ENCODE data around the gene SH2D2A. TPM values are rescaled to one million over a fixed set of nuclear protein-coding genes. Genes with fewer than 3 reads are reported as not detected.

SH2D2A gene
- total RNA-seq, 1 donor from 2014 or later = 96.1 TPM

DNA sequence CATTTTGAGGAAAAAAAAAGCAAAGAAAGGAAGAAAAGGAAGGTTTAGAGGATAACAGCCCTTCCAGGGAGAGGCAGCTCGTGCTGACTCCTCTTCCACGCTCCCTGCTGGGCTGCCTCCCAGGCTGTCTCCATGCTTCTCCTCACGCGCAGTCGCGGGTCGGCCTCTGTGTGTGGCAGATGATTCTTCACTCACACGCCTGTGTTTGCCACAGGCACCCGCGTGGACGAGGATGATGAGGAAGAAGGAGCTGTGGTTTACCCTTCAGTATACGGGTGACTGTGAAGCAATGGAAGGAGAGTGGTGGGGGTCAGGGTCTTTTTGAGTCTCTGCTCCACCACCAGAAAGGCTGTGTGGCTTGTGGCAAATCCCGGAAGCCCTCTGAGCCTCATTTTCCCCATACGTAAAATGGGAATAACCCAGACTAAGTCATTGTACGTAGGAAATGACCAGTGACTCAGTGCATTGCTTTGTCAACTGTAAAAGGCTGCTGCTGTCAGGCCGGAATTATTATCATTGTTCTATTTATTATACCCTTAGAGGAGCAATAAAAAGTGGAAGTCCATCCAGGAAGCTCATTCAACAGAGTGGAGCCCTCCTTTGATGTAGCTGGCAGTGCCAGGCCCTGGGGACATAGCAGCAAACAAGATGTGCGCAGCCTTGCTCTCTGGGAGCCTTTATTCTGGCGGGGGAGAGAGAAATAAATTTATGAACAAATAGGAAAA lies 11.9 kb upstream of the SH2D2A start:
- intact Hi-C loops (cut with micrococcal nuclease) = no loop called here

DNA sequence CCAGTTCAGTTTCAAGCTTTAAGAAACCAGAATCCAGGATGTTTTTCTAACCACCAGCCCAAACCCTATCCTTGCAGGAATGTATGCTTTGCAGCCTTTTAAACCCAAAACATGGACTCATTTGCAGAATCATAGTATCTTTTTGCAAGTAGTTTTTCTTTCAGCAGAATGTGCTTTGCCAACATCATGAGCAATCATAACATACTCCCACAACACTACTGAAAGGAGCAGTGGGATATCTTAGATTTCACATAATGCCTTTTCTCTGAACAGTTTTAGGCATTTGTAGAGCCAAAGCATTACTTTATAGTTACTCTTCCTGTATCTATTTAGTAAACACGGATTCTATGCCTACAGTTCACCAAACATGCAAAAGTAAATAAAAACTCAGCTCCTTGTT lies 10.0 kb upstream of the SH2D2A start:
- intact Hi-C loops (cut with micrococcal nuclease) = no loop called here

DNA sequence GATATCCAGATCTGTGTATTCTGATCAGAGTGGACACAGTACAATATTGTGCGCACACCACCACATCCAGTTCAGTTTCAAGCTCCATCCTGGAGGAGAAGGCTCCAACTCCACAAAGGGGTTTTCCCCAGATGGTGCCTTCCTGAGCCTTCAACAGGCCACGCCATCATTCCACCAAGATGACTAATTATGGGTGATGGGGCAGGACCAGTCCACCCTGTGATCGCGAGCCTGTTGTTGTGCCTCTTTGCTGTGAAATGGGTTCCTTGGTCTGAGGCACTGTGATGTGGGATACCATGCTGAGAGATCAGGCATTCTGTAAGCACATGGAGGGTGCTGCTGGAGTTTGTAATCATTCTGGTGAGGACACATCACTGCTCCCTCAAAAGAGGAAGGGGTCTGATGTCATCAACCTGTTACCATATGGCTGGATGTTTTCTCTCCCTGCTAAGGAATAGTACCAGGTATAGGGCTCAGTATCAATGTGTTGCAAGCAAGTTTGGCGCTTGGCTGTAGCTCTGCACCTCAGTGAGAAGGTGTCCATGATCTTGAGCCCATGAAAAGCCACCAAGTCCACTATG lies 6.7 kb upstream of the SH2D2A start:
- intact Hi-C loops (cut with micrococcal nuclease) = no loop called here

DNA sequence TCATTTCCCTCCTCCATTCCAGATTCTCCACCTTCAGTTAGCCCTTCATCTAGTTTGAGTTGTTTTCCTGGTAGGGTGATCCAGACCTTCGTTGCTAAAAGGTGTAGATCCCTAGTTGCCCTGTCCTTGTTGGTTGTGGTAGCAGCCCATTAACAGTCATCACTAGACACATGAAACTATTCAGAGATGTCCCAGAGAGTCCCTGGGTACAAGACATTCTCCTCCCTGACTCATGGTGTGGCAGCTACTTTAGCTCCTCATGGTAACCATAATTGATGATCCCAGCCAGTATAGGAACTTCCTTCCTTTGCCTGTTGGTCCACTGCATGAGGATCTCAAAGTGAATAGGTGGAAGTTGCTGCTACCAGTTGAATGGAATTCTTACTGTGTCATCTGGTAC lies 6.0 kb upstream of the SH2D2A start:
- intact Hi-C loops (cut with micrococcal nuclease) = no loop called here

DNA sequence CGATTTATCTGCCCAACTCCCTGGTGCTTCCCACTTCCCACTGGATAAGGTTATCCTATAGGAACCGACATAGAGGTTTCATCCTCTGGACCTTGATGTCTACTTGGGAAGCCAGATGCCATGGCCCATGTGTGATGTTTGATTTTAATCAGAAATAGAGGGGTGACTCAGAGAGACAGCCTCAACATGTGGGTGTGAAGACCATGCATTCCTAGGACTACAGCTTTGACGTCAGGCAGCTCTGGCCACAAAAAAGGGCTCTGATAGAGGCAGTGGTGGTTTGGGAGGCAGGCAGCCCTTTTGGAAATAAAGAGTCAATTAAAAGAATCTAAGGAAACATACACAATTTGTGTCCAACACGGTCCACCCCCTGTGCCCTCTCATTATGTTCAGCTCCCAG lies 5.2 kb upstream of the SH2D2A start:
- intact Hi-C loops (cut with micrococcal nuclease) = no loop called here

DNA sequence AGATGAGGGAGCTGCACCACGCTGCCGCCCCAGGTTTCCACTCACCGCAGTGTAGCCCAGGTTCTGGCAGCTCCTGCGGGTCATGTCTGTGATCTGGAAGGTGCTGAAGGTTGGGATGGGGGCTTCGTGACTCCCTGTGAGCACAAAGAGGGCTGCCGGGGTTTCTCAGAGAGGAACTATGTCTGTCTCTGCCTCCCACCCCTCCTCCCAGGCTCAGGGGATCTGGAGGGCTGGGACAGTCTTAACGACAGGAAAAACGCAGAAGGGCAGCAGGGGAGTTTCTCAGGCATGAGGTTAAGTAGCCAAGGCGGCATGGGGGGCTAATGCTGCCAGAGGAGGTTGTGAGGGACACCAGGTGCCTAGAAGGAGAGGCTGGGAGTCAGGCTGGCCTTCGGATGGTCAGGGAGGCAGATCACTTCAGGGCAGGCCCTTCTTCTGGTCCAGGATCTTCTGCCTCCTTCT lies 656 bp downstream of the SH2D2A start:
- intact Hi-C loops (cut with micrococcal nuclease) = loop anchor here (1.0 to 2.0 kb wide), 7 partner anchors 15 to 322 kb away; partner anchors contain the start of genes ETV3, HDGF, ISG20L2 and METTL25B

DNA sequence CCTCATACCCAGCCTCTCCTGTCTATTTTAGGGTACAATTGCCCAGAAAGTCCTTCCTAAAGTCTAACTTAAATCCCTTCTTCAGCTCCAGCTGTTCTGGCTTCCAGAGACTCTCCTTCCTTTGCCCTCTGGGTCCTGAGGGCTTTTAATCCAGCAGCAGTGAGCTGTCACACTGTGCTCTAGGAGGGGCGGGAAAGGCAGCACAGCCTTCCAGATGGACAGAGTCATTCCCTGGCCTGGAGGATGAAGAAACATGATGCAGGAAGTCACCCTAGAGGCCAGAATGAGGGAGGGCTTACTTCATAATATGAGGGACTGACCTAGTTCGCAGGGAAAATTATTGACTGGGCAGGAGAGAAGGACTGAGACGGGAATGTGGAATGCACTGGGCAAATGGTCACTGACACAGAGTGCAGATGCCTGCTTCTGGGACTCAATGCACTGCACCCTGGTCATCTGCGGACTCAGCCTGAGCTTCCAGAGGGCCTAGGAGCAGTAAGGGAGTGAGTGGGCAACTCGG lies 1.3 kb downstream of the SH2D2A start:
- intact Hi-C loops (cut with micrococcal nuclease) = no loop called here

DNA sequence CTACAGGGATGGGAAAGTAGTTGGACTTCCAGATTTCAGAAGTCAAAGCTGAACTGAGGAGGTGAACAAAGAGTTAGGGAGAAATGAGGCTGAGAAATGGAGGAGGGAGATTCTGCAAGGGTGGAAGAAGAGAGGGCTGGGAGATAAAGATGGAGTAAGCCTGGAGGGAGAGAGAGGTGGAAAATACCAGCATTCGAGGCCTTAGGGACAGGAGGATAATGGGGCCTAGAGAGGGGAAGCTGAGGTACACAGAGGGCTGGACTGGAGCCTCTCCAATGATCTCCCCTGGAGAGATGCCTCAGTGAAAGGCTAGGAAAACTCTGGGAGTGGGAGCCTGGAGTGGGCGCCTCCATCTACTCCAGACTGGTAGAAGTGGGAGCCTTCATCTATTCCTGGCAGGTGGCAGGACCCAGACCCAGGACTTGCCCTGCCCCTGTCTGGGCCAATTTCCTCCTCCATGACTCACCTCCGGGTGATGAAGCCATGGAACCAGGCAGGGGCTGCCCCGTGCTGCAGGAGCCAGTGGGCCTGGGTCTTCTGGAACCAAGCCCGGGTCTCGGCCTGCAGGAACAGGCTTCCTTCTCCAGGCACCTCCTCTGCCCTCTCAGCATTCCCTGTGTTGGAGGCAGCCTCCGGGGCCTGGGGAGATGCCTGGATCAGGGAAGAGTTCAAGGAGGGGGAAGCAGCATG lies 1.9 kb downstream of the SH2D2A start:
- intact Hi-C loops (cut with micrococcal nuclease) = no loop called here

DNA sequence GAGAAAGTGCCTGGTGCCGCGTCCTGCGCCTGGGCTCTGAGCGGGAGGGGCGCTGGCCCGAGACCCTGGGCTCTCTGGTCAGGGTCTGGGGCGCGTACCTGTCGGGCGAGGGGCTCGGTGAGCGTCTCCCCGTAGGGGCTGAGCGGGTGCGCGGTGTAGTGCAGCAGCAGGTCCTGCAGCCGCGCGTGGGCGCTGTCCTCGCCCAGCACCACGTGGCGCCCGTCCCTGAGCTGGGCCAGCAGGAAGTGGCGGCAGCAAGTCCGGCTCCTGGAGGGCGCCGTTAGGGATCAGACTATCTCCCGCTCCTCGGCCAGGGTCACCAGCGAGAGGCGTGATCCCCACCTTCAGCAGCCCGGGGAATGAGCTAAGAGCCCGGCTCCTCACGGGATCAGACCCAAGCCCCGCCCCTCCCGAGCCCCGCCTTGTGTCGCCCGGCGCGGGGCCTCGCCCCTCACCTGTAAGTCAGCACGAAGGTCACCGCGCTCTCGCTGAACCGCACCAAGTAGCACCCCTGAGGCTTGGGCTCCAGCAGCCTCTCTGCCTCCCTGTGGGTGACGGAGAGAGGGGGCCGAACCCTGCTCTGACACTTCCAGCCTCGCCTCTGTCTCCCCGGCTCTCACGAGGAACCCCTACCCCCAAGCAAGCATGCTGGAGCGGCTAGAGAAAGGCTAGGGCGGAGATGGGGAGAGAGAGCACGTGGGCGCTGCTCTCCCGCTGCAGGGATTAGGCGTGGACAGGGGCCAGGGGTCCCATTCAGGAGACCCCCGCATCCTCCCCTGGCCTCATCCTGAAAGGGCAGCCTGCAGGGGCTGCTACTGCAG lies 2.7 kb downstream of the SH2D2A start:
- intact Hi-C loops (cut with micrococcal nuclease) = no loop called here

DNA sequence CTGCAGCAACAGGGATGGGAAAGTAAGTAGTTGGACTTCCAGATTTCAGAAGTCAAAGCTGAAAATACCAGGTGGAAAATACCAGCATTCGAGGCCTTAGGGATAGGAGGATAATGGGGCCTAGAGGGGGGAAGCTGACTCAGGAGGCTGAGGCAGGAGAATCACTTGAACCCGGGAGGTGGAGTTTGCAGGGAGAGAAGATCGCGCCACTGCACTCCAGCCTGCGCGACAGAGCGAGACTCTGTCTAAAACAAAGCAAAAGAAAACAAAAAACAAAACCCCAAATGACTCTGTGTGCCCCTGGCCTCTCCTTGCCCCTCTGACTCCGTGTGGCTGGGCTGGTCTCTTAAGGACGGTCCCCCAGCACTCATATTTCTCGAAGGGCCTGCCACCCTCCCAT lies 3.4 kb downstream of the SH2D2A start:
- intact Hi-C loops (cut with micrococcal nuclease) = no loop called here

DNA sequence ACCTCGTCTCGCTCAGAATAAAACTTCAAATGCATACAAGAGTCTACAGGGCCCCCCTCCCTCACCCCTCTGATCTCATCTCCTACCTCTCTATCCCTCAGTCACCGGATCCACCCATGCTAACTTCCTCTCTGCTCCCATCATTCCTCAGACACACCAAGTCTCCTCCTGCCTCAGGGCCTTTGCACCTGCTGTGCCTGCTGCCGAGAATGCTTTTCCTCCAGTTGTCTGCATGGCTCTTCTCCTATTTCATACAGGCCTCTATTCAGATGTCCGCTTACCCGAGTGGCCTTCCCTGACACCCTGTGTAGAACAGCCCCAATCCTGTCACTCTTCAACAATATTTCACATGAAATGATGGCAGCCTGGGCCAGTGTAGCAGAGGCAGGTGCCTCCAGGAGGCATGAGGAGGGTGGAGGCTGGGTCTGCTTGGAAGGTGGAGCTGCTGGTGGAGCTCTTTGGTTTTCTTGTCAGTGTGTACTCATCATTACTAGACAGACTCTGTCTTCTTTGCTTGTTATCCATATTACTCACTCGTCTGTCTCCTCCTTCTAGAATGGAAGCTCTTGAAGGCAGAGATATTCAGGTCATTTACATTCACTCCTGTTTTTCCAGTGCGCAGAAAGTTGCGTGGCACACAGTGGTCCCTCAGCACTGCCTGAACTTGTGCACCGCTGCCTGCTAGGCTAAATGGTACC lies 4.2 kb downstream of the SH2D2A start:
- intact Hi-C loops (cut with micrococcal nuclease) = no loop called here

DNA sequence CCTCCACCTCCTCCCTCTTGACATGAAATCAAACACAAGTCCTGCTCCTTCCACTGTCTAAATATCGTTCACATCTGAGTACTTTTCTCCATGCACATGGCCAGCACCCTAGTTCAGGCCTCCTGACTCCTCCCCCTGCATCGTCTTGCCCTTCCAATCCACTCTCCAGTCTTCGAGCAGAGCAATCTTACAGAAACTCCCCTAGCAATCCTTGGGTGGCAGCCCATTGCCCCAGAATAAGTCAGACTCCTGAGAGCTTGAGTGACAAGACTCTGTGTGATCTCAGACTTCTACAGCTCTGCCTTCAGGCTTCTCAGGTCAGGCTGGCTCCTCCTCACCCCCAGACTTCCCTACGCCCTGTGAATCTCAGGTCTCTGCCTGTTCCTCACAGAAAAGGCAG lies 5.5 kb downstream of the SH2D2A start:
- intact Hi-C loops (cut with micrococcal nuclease) = no loop called here

DNA sequence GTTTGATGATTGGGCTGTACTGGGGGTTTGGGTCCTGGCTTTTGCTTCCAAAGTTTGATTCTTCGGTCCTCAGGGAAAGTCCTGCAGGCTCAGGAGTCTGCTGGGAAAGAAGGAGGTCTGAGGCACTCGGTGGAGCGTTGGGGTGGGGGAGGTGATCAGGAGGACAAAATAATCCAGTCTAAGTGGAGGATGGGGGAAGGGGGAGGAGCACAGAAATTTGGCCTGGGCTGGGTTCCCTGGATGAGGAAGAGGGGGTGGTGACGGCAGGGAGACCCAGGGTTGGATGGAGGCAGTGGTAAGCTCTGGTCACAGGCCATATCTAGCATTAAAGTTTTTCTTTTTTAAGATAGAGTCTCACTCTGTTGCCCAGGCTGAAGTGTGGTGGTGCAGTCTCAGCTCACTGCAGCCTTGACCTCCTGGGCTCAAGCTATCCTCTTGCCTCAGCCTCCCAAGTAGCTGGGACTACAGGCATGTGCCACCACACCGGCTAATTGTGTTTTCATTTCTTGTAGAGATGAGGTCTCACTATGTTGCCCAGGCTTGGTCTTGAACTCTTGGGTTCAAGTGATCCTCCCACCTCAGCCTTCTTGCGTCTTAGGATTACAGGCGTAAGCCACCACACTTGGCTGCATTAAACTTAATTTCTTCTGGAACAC lies 6.8 kb downstream of the SH2D2A start:
- intact Hi-C loops (cut with micrococcal nuclease) = no loop called here

DNA sequence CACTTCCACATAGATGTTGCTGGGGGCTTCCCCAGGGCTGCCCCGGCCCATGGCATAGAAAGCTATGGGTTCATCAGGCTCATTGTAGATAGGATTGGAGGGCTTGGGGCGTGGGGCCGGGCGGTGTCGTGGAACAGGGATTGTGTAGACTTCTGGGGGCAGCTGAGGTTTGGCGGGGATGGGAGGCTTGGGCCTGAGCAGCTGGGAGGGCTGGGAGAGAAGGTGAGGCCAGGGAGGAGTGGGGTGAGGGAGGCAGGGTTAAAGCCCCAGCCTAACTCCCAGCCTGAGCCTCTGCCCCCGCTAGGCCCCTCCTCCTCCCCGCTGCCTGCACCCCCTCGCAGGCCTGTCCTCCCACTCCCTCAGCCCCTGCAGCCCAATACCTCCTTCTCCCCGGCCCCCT lies 7.4 kb downstream of the SH2D2A start:
- intact Hi-C loops (cut with micrococcal nuclease) = no loop called here

DNA sequence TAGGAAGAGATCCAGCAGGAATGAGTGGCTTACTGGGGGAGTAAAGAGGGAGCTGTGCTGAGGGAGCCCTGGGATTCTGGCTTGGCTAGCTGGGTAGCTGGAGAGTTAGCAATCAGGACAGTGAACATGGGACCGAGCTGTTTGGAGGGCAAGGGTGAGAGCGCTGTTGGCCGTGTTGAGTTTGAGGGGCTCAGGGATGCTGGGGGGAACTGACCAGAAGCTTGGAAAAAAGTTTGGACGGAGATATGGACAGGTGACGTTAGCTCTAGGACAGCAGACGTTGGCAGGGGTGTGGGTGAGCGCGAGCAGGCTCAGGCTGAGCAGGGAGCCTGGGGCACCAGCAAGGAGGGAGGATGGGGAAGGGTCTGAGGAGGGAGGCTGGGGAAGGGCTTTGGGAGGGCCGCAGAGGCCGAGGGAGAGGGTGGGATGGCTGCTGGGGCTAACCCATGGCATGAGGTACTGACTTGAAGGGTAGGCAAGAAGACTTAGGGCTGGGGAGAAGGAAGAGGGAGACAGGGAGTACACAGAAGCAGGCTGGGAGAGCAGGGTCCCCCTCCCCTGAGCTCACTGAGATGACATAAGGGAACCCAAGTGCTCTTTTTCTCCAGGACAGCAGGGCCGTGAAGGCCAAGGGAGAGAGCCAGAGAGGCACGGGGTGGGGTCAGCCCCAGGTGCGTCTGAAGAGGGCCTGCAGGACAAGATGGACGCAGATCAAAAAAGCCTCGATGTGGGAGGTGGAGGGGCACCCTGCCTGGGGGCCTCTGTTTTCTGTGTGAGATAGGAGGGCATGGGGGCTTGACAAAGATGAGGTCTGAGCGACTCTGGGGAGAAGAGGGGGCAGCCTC lies 8.2 kb downstream of the SH2D2A start:
- intact Hi-C loops (cut with micrococcal nuclease) = no loop called here

DNA sequence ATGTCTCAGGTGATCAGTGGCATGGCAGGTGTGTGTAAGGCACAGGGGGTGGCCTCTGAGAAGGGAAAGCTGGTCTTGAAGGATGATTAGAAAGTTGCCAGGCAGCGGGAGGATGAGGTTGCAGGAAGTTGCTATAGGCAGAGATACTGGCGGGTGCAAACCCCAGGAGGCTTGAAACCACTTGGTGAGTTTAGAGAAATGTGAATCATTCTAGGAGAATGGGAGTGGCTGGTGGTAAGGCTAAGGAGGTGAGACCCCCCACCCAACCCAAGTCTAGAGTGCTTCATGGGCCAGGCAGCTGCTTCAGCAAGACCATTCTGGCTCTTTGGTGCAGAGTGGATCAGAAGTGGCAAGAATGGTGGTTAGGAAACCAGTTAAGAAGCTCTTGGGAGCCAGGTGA lies 9.0 kb downstream of the SH2D2A start:
- intact Hi-C loops (cut with micrococcal nuclease) = no loop called here

DNA sequence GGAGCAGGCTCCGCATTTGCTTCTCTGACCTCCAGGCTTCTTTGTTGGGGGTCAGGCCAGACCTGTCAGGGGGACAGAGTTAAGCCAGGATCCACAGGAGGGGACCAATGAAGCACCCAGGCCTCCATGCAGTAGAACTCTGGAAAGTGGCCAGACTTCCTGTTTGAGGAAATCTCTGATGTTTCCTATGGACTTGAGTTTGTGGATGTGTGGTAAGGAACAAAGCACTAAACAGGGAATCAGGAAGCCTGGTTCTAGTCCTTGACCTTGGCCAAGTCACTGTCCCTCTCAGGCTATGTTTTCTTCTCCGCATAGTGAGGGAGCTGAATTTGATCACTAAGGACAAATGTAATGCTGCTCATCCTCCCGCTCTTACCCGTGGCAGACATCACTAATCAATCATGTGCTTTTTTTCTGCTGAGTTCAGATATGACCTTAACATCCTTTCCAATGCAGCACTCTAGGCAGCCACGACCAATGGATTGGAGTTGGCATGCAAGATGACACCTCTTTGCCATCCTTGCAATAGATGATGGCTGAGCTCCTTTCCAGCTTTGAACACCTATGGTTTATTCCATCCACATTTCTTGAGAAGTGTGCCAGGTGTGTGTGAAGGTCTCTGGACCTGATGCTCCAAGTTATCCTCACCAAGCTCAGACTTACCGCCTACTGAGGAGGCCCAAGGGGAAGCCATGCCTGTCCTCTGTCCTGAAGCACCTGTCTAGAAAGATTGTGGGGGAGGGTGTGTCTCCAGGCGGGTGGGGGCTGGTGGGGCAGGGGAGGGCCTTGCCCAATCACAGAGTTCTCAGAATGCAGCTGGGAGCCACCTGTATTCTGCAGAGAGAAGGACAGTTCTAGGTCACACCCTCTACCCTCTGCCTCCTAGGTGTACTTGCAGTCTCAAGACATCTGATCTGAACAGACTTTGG lies 9.9 kb downstream of the SH2D2A start:
- intact Hi-C loops (cut with micrococcal nuclease) = no loop called here

DNA sequence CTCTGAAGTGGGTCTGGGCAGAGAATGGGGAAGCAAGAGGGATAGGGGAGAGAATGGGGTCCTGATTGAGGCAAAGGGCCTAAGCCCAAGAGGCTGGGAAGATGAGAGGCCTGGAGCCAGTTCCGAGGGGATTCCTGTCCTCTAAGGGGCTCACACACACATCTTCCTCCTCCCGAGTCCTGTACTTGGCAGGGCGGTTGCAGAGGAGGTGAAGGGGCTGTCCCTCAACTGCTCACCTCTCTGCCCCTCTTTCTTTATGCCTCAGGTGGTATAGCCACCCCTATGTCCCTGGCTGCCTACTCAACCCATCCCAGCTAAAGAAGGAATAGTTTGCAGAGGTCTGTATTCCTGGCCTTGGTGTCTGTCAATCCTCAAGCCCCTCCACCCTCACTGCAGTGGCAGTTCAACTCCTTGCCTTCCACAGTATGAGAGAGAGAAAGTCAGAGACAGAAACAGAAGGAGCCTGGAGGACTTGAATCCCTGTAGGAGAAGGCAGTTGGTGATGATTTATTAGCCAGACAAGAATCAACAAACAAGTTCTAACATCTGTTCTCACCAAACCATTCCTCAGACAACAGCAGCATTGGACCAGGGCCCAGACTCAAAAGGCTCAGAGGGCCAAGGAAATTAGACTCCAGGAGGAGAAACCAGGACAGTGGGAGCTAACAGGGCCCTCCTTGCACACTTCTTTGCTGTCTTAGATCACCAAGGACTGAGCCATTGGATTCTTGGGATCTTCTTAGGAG lies 10.7 kb downstream of the SH2D2A start:
- intact Hi-C loops (cut with micrococcal nuclease) = no loop called here
